RWPE2 (cell line): ENCODE measurements around the gene IL1RN.

ENCODE experiments used
- ATAC-seq: fragments of 200-7000 bp; cut with Tn5 transposase; 3 replicates; pipeline ENCODE4 v1.9.1; 2021; ENCODE audit warnings: low read depth
- DNase-seq: peaks from one replicate; pipeline ENCODE4 v3.0.0-alpha.2; 2020; ENCODE audit warnings: low spot score
- H3K27ac ChIP-seq: fragments of 450-650 bp; 2 replicates; pipeline ENCODE4 v1.5.1; 2017; ENCODE audit warnings: mild to moderate bottlenecking; ENCODE audit not compliant: poor library complexity, severe bottlenecking
- H3K27me3 ChIP-seq: fragments of 250-450 bp; sonication (Bioruptor Pico); 2 replicates; pipeline ENCODE4 v1.5.1; 2021; ENCODE audit warnings: mild to moderate bottlenecking, moderate library complexity; ENCODE audit not compliant: insufficient read depth, poor library complexity, severe bottlenecking
- H3K36me3 ChIP-seq: fragments of 250-450 bp; sonication (Bioruptor Pico); 2 replicates; pipeline ENCODE4 v1.5.1; 2020; ENCODE audit warnings: low read depth, mild to moderate bottlenecking, moderate library complexity
- H3K4me1 ChIP-seq: fragments of 250-450 bp; sonication (Bioruptor Pico); 2 replicates; pipeline ENCODE4 v1.5.1; 2021; ENCODE audit warnings: mild to moderate bottlenecking, moderate library complexity; ENCODE audit not compliant: insufficient read depth, poor library complexity, severe bottlenecking
- H3K4me3 ChIP-seq: fragments of 250-450 bp; sonication (Bioruptor Pico); 2 replicates; pipeline ENCODE4 v1.5.1; 2021; ENCODE audit warnings: mild to moderate bottlenecking, moderate library complexity; ENCODE audit not compliant: severe bottlenecking
- H3K9me3 ChIP-seq: fragments of 250-450 bp; sonication (Bioruptor Pico); 2 replicates; pipeline ENCODE4 v1.5.1; 2021; ENCODE audit warnings: mild to moderate bottlenecking, moderate library complexity; ENCODE audit not compliant: severe bottlenecking
- TF ChIP-seq, protein P1 (sequence below): fragments of 450-650 bp; IDR thresholded peaks from one replicate; pipeline ENCODE4 v1.5.1; 2017; ENCODE audit warnings: mild to moderate bottlenecking, moderate library complexity; ENCODE audit not compliant: poor library complexity, severe bottlenecking

IL1RN gene

DNA sequence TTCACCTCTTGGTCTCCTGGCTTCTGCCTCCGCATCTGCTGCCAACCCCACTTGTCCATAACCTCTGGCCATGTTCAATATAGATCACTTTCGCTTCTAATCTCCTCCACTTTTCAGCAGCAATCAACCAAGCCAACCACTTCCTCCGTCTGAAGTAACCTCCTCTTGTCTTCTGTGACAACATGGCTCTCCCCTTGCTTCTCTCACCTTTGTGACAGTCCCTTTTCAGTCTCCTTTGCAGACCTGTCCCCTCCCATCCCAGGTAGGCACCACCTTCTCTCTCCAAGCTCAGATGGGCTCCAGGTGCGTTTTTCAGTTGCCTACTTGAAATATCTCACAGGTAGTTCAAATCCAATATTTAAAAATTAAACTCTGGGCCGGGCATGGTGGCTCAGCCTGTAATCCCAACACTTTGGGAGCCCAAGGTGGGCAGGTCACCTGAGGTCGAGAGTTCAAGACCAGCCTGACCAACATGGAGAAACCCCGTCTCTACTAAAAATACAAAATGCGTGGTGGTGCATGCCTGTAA lies 41.7 kb downstream of the IL1RN start:
- DNase-seq (no peak), ATAC-seq (no peak)
- H3K27ac ChIP-seq = no peak overlapping the region
- H3K9me3 ChIP-seq = no peaks in the 10 kb centered on the region
- no peaks in the 10 kb centered on the region for H3K36me3 ChIP-seq
- no peaks in the 10 kb centered on the region for H3K27me3 ChIP-seq
- H3K4me3 ChIP-seq = no peak overlapping the region
- TF ChIP-seq, protein P1, sequence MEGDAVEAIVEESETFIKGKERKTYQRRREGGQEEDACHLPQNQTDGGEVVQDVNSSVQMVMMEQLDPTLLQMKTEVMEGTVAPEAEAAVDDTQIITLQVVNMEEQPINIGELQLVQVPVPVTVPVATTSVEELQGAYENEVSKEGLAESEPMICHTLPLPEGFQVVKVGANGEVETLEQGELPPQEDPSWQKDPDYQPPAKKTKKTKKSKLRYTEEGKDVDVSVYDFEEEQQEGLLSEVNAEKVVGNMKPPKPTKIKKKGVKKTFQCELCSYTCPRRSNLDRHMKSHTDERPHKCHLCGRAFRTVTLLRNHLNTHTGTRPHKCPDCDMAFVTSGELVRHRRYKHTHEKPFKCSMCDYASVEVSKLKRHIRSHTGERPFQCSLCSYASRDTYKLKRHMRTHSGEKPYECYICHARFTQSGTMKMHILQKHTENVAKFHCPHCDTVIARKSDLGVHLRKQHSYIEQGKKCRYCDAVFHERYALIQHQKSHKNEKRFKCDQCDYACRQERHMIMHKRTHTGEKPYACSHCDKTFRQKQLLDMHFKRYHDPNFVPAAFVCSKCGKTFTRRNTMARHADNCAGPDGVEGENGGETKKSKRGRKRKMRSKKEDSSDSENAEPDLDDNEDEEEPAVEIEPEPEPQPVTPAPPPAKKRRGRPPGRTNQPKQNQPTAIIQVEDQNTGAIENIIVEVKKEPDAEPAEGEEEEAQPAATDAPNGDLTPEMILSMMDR = no peak
- H3K4me1 ChIP-seq = peaks cover 8% of the 10 kb centered on the region

DNA sequence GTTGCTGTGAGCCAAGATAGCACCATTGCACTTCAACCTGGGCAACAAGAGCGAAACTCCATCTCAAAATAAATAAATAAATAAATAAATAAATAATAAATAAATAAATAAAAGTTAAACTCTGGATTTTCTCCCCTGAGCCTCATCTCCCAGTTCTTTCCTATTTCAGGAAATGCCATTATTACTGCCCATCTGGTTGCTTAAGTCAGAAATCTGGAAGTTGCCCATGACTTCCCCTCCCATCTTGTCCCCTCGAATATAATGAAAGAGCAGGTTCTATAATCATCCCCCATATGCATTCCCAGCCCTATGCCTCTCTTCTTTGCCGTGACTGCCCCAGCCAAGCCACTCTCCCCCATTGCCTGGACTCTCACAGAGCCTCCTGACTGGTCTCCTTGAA lies 42.2 kb downstream of the IL1RN start:
- Histone ChIP-seq H3K4me3 (no peak overlapping the region), H3K27ac (no peak overlapping the region), H3K27me3 (no peaks in the 10 kb centered on the region), H3K9me3 (no peaks in the 10 kb centered on the region), H3K4me1 (peaks cover 2% of the 10 kb centered on the region), H3K36me3 (no peaks in the 10 kb centered on the region)
- DNase-seq (no peak), ATAC-seq (no peak)
- TF ChIP-seq, protein P1 = no peak

DNA sequence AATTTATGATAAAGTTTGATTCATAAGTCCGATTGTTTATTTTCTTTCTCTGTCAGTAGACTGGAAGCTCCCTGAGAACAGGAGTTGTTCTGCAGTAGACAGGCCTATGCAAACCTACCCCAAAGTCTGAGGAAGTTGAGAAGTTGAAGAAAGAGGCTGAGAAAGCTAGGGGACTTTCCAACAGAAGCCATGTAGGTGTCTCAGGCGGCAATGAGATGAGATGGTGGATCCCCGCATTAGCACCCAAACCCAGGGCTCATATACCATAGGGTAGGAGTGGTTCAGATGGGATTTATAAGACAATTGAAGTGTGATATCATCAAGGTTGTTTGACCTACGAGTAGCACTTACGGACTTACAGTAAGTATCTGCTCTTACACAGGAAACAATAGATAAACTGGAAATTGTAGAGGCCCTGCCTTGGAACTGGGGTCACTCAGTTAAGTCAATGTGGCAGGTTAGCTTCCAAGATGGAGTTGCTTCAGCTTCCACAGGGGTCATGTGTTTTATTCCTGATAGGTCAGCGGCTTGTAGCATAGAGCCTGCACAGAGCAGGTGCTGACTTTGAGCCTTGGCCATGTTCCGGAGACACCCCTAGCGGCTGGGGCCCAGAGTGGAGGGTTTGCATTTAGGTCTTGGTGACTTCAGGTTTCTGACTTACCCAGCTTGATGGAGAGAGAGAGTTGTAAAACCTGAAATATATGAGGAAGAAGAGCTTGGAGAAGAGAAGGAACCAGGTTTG lies 44.1 kb downstream of the IL1RN start:
- Histone ChIP-seq H3K4me3 (no peak overlapping the region), H3K9me3 (no peaks in the 10 kb centered on the region), H3K27ac (no peak overlapping the region), H3K4me1 (no peaks in the 10 kb centered on the region), H3K36me3 (no peaks in the 10 kb centered on the region), H3K27me3 (no peaks in the 10 kb centered on the region)
- no peak for ATAC-seq
- no peak for DNase-seq
- TF ChIP-seq, protein P1 = no peak

DNA sequence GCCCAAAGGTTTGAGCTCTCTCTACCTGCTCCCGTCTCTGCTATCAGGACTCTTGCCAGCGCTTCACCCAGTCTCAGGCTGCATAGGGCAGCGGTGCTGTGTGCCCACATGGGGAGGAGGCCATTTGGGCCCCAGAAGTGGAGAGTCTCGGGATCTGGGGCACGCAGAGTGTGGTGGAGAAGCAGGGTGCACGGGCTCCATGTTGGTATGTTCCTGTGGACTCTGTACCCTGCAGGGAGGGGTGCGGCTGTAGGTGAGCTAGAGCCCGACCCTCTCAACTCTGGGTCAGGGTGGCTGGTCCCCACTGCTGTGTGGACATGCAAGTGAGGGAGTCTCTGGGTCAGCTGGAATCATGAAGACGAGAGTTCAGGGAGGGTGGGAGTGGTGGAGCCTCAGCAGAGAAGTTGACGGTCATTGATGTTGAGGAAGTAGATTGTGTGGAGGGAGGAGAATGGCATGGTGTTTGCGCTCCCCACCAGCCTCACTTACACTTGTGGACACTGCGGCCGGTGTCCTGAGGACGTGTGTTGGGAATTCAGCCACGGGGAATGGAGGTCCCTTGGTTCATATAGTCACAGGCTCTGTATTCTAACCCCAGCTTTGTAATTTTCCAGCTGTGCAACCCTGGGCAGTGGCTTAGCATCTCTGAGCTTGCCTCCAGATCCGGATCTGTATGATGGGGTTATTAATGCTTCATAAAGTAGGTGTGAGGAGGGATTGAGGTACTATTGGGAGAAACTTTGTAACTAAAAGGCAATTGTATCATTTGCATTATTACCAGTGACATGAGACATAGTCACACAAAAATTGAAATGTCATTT lies 45.5 kb downstream of the IL1RN start:
- H3K4me1 ChIP-seq = no peaks in the 10 kb centered on the region
- H3K27ac ChIP-seq = no peak overlapping the region
- TF ChIP-seq, protein P1 = no peak
- ATAC-seq (no peak), DNase-seq (no peak)
- H3K9me3 ChIP-seq = no peaks in the 10 kb centered on the region
- no peaks in the 10 kb centered on the region for H3K27me3 ChIP-seq
- no peak overlapping the region for H3K4me3 ChIP-seq
- H3K36me3 ChIP-seq = no peaks in the 10 kb centered on the region
